ENCODE measurements around the gene C11orf21. TPM values are rescaled to one million over a fixed set of nuclear protein-coding genes. Genes with fewer than 3 reads are reported as not detected.

The C11orf21 gene
- total and polyA plus RNA-seq, 9 of the 15 experiments (the other 6 are each of a cell fraction or from before 2014, with no cell fraction given): 0.10 to 2.6 (median 2.0) TPM

DNA sequence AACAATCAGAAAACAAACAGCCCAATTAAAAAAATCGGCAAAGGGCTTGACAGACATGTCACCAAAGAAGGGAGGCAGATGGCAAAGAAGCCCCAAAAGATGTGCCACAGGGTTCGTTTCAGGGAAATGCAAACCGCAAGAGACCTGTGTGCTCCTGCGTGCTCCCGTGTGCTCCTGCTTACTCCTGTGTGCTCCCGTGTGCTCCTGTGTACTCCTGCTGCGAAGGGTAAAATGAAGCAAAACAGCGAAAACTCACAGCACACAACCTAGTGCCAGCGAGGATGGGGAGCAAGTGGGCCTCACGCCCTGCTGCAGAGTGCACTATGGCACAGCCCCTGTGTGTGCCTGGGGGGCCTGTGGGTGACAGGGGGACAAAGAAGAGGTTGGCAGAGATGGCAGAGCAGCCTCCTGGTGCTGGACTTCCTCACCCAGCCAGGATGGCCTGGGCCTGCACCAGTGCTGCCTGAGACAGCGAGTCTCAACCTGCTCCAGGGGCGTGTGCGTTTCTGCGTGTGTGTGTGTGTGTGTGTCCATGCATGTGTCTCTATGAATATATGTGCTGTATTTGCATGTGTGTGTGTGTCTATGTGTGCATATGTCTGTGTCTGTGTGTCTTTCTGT lies 45.3 kb downstream of the C11orf21 start:
- Histone ChIP-seq H3K36me3 (ENCODE audit: control insufficient read depth, insufficient read depth, low read length) (no peaks in the 10 kb centered on the region), H3K4me1 (replicated peaks in 1 of 2; ENCODE audit: control insufficient read depth in 2 of 2, insufficient read depth in 2 of 2, low read length in 2 of 2) (peaks cover 0 to 24% of the 10 kb centered on the region in 2 experiments; a peak in 1 of 5 replicates), H3K9me1 (ENCODE audit: control insufficient read depth, insufficient read depth, low read length) (no peaks in the 10 kb centered on the region), H3K27ac (ENCODE audit: extremely low read depth, low read depth, low read length) (no peak overlapping the region), H4K20me1 (replicated peaks; ENCODE audit: control insufficient read depth, insufficient read depth, low read length) (peaks cover 12% of the 10 kb centered on the region; the same call in 1 of the 2 replicates), H3K79me2 (ENCODE audit: control insufficient read depth, insufficient read depth, low read length) (no peaks in the 10 kb centered on the region), H3K4me2 (ENCODE audit: insufficient read depth, low read length) (no peak overlapping the region), H2AFZ (ENCODE audit: low read depth, low read length) (no peak overlapping the region), H3K9ac (ENCODE audit: insufficient read depth in 1 of 2, low read depth in 2 of 2, low read length in 2 of 2) (no peak overlapping the region), H3K4me3 (no peak overlapping the region), H3K9me3 (replicated peaks; ENCODE audit: control insufficient read depth, insufficient read depth, low read depth, low read length) (no peaks in the 10 kb centered on the region), H3K27me3 (ENCODE audit: control insufficient read depth in 2 of 2, insufficient read depth in 2 of 2, low read length in 2 of 2) (peaks cover 25 to 51% of the 10 kb centered on the region in 2 experiments)
- intact Hi-C loops (cut with micrococcal nuclease): no loop called here
- DNase-seq (ENCODE audit: extremely low read depth in 1 of 4, low spot score in 3 of 4): no peak
- FAIRE-seq: no peak
- TF ChIP-seq GTF2F1 (IDR thresholded peaks at IDR 0.05; ENCODE audit: low read depth, low read length) (no peak), ZNF263 (CRISPR knock-in tag; IDR thresholded peaks at IDR 0.05; ENCODE audit: borderline replicate concordance) (peak; percentile 73), ZNF165 (CRISPR knock-in tag; IDR thresholded peaks at IDR 0.05; ENCODE audit: borderline replicate concordance) (no peak)
- BruUV-seq (replicated peaks): no TSS peak
- 15% methylated on average over 12 of the region's 14 CpGs for WGBS (ENCODE audit: insufficient coverage, low coverage, missing lambda C conversion rate)
- POLR2A ChIA-PET: no interaction called here
- no peak for ATAC-seq
- in situ Hi-C loops (cut with MboI): no loop called here
- CTCF ChIA-PET (ENCODE audit: low intra/inter-chr PET ratio): no interaction called here

- WGBS (ENCODE audit: insufficient coverage, low coverage, missing lambda C conversion rate): 9% methylated on average over 6 of the region's 6 CpGs
- no peak overlapping the region for H3K4me2 ChIP-seq (ENCODE audit: insufficient read depth, low read length)
- no peaks in the 10 kb centered on the region for H3K9me1 ChIP-seq (ENCODE audit: control insufficient read depth, insufficient read depth, low read length)
- no peak overlapping the region for H3K9ac ChIP-seq (ENCODE audit: insufficient read depth in 1 of 2, low read depth in 2 of 2, low read length in 2 of 2)
- POLR2A ChIA-PET: interaction anchor here (0.6 to 0.7 kb wide), 2 partner anchors 17 to 471 kb away, joined by 3 read pairs; no protein-coding TSS in a partner anchor
- intact Hi-C loops (cut with micrococcal nuclease): no loop called here
- ATAC-seq (no peak), FAIRE-seq (no peak), DNase-seq (ENCODE audit: extremely low read depth in 1 of 4, low spot score in 3 of 4) (no peak)
- no peaks in the 10 kb centered on the region for H3K36me3 ChIP-seq (ENCODE audit: control insufficient read depth, insufficient read depth, low read length)
- in situ Hi-C loops (cut with MboI): no loop called here
- H4K20me1 ChIP-seq (replicated peaks; ENCODE audit: control insufficient read depth, insufficient read depth, low read length): peaks cover 4% of the 10 kb centered on the region; the same call in 1 of the 2 replicates
- H3K9me3 ChIP-seq (replicated peaks; ENCODE audit: control insufficient read depth, insufficient read depth, low read depth, low read length): no peaks in the 10 kb centered on the region
- H3K27me3 ChIP-seq (ENCODE audit: control insufficient read depth in 2 of 2, insufficient read depth in 2 of 2, low read length in 2 of 2): peaks cover 12 to 50% of the 10 kb centered on the region in 2 experiments
- H3K4me3 ChIP-seq: no peak overlapping the region
- peaks cover 0 to 13% of the 10 kb centered on the region in 2 experiments; a peak in 3 of 5 replicates for H3K4me1 ChIP-seq (replicated peaks in 1 of 2; ENCODE audit: control insufficient read depth in 2 of 2, insufficient read depth in 2 of 2, low read length in 2 of 2)
- CTCF ChIA-PET (ENCODE audit: low intra/inter-chr PET ratio): no interaction called here
- no peak overlapping the region for H3K27ac ChIP-seq (ENCODE audit: extremely low read depth, low read depth, low read length)
- no peaks in the 10 kb centered on the region for H3K79me2 ChIP-seq (ENCODE audit: control insufficient read depth, insufficient read depth, low read length)
- no TSS peak for BruUV-seq (replicated peaks)
- H2AFZ ChIP-seq (ENCODE audit: low read depth, low read length): no peak overlapping the region
- TF ChIP-seq PKNOX1 (IDR thresholded peaks at IDR 0.05) (no peak), PRPF4 (IDR thresholded peaks at IDR 0.05; ENCODE audit: insufficient read depth, low read depth, low read length, poor library complexity, severe bottlenecking) (no peak), ZNF354B (CRISPR knock-in tag; IDR thresholded peaks at IDR 0.05) (no peak), KDM5B (IDR thresholded peaks at IDR 0.05; ENCODE audit: insufficient replicate concordance, low read depth, low read length) (no peak), DEAF1 (CRISPR knock-in tag; IDR thresholded peaks at IDR 0.05) (no peak), FOSL1 (tag; conservative IDR thresholded peaks at IDR 0.05) (no peak)
- TF ChIP-seq, protein P1, sequence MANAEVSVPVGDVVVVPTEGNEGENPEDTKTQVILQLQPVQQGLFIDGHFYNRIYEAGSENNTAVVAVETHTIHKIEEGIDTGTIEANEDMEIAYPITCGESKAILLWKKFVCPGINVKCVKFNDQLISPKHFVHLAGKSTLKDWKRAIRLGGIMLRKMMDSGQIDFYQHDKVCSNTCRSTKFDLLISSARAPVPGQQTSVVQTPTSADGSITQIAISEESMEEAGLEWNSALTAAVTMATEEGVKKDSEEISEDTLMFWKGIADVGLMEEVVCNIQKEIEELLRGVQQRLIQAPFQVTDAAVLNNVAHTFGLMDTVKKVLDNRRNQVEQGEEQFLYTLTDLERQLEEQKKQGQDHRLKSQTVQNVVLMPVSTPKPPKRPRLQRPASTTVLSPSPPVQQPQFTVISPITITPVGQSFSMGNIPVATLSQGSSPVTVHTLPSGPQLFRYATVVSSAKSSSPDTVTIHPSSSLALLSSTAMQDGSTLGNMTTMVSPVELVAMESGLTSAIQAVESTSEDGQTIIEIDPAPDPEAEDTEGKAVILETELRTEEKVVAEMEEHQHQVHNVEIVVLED (CRISPR knock-in tag; IDR thresholded peaks at IDR 0.05): no peak
Measured at GRCh38 chr11:2252018-2252417, 49.7 kb downstream of the C11orf21 start.

All from K562 (cell line).